ENCODE measurements around the gene ATP8B4.

GRCh38 chr15:50095938-50096821, 22.9 kb downstream of the ATP8B4 start:
- TF ChIP-seq RARB (CRISPR knock-in tag; IDR thresholded peaks at IDR 0.05) (no peak), ZNF70 (CRISPR knock-in tag; IDR thresholded peaks at IDR 0.05) (no peak), CREB5 (CRISPR knock-in tag; IDR thresholded peaks at IDR 0.05; ENCODE audit: low read depth) (no peak), PATZ1 (CRISPR knock-in tag; IDR thresholded peaks at IDR 0.05; ENCODE audit: borderline replicate concordance) (no peak), CSDC2 (CRISPR knock-in tag; IDR thresholded peaks at IDR 0.05) (no peak), POU6F1 (CRISPR knock-in tag; IDR thresholded peaks at IDR 0.05; ENCODE audit: borderline replicate concordance, low read depth) (no peak), ISL1 (CRISPR knock-in tag; IDR thresholded peaks at IDR 0.05) (no peak), TSHZ2 (CRISPR knock-in tag; IDR thresholded peaks at IDR 0.05) (no peak), PPARA (CRISPR knock-in tag; IDR thresholded peaks at IDR 0.05; ENCODE audit: borderline replicate concordance) (no peak), ZC3H10 (CRISPR knock-in tag; IDR thresholded peaks at IDR 0.05) (no peak), TCF4 (CRISPR knock-in tag; IDR thresholded peaks at IDR 0.05; ENCODE audit: borderline replicate concordance) (no peak), OSR1 (CRISPR knock-in tag; IDR thresholded peaks at IDR 0.05) (no peak)
